Body of pancreas (tissue), 4 donors: ENCODE measurements around the gene SFXN1.
"Not testable (repeated sequence)": the region's sequence is repeated elsewhere in the genome, so short reads cannot be mapped to it uniquely, and the experiment has no call there.

Source experiments
- CTCF ChIP-seq, 7 experiments: fragments of 450-650 bp in 4 of 7; fragments of 200-600 bp in 3 of 7; sonication (generic) in 3 of 7; IDR thresholded peaks; one replicate each; pipeline ENCODE4 v1.5.1; 2016 to 2019; ENCODE audit warnings: antibody characterized with exemption in 7 of 7
- POLR2A ChIP-seq, 3 donors: fragments of 450-650 bp; IDR thresholded peaks; one replicate each; pipeline ENCODE4 v1.6.1; 2016; ENCODE audit warnings: antibody characterized with exemption in 3 of 3, mild to moderate bottlenecking in 2 of 3

- not testable (repeated sequence) for TF ChIP-seq CTCF, POLR2A (IDR thresholded peaks at IDR 0.05)
Observed at GRCh38 chr5:175535331-175535730, 57.0 kb downstream of the SFXN1 start.
